SU-DHL-6 (cell line): Measurements from ENCODE around the gene ROBO2.

Experiments
- H2AFZ ChIP-seq: fragments of 200-600 bp; sonication (generic); 2 replicates; pipeline ENCODE4 v1.6.1; 2014; ENCODE audit warnings: low read depth, mild to moderate bottlenecking, moderate library complexity, mixed read lengths, antibody characterized with exemption, low read length; ENCODE audit not compliant: severe bottlenecking
- H3F3A ChIP-seq: fragments of 200-600 bp; shearing (Covaris generic); 2 replicates; pipeline ENCODE4 v1.6.0; 2016; ENCODE audit warnings: antibody characterized with exemption, mild to moderate bottlenecking; ENCODE audit not compliant: insufficient read depth
- H3K27ac ChIP-seq: fragments of 200-600 bp; sonication (generic); 2 replicates; pipeline ENCODE4 v1.5.1; 2016; ENCODE audit warnings: low read depth, mild to moderate bottlenecking, low read length, moderate library complexity, mixed read lengths
- H3K27me3 ChIP-seq: fragments of 200-600 bp; sonication (generic), shearing (Covaris generic); 2 replicates; pipeline ENCODE4 v1.6.0; 2014; ENCODE audit warnings: mild to moderate bottlenecking, low read length
- H3K36me3 ChIP-seq: fragments of 200-600 bp; sonication (generic); 2 replicates; pipeline ENCODE4 v1.6.1; 2014; ENCODE audit warnings: mild to moderate bottlenecking, low read length, mixed read lengths
- H3K4me2 ChIP-seq: fragments of 300-600, 200-600 bp; shearing (Covaris generic), sonication (generic); 2 replicates; pipeline ENCODE4 v1.6.0; 2014; ENCODE audit warnings: low read length, low read depth, mild to moderate bottlenecking; ENCODE audit not compliant: poor library complexity, severe bottlenecking
- H3K4me3 ChIP-seq: fragments of 200-600 bp; sonication (generic); 2 replicates; pipeline ENCODE4 v1.5.1; 2014; ENCODE audit warnings: antibody characterized with exemption, low read length, mild to moderate bottlenecking, mixed read lengths; ENCODE audit not compliant: insufficient read depth, poor library complexity, severe bottlenecking
- H3K79me2 ChIP-seq: fragments of 200-600 bp; sonication (generic); 2 replicates; pipeline ENCODE4 v1.6.1; 2014; ENCODE audit warnings: mild to moderate bottlenecking, low read length, moderate library complexity; ENCODE audit not compliant: insufficient read depth
- H3K9ac ChIP-seq: fragments of 200-600 bp; sonication (generic); 2 replicates; pipeline ENCODE4 v1.7.0; 2014; ENCODE audit warnings: mild to moderate bottlenecking, low read length
- H3K9me2 ChIP-seq: fragments of 200-600 bp; sonication (generic); replicated peaks from 2 replicates; pipeline ENCODE4 v1.6.1; 2014; ENCODE audit warnings: low read length; ENCODE audit not compliant: insufficient read depth
- H3K9me3 ChIP-seq: fragments of 200-600 bp; sonication (generic); 2 replicates; pipeline ENCODE4 v1.6.1; 2014; ENCODE audit warnings: low read length, mixed read lengths; ENCODE audit not compliant: insufficient read depth
- H4K20me1 ChIP-seq: fragments of 200-600 bp; sonication (generic); 2 replicates; pipeline ENCODE4 v1.6.1; 2014; ENCODE audit warnings: low read depth, mild to moderate bottlenecking, antibody characterized with exemption, low read length, moderate library complexity, mixed read lengths
- EZH2phosphoT487 ChIP-seq: fragments of 200-600 bp; sonication (generic), shearing (Covaris generic); conservative IDR thresholded peaks from 2 replicates; pipeline ENCODE4 v1.6.1; 2018; ENCODE audit warnings: mild to moderate bottlenecking, antibody characterized with exemption, low read length, moderate library complexity, mixed read lengths
- TF ChIP-seq, protein P1 (sequence below): fragments of 200-600 bp; sonication (generic); IDR thresholded peaks from one replicate; pipeline ENCODE4 v1.5.1; 2017; ENCODE audit warnings: antibody characterized with exemption, mild to moderate bottlenecking, low read length, moderate library complexity; ENCODE audit not compliant: insufficient read depth, poor library complexity, severe bottlenecking

ROBO2 gene

GRCh38 chr3:77513542-77513941 is 473.6 kb downstream of the ROBO2 start:
- Histone ChIP-seq H3K36me3 (no peaks in the 10 kb centered on the region), H3K4me3 (no peak overlapping the region), H2AFZ (no peak overlapping the region), H4K20me1 (no peaks in the 10 kb centered on the region), H3K27me3 (no peaks in the 10 kb centered on the region), H3K27ac (no peak overlapping the region), H3K9me3 (no peaks in the 10 kb centered on the region), H3K4me2 (no peak overlapping the region), H3F3A (no peaks in the 10 kb centered on the region), H3K9ac (no peak overlapping the region), H3K79me2 (no peaks in the 10 kb centered on the region), H3K9me2 (no peaks in the 10 kb centered on the region)
- TF ChIP-seq, protein P1, sequence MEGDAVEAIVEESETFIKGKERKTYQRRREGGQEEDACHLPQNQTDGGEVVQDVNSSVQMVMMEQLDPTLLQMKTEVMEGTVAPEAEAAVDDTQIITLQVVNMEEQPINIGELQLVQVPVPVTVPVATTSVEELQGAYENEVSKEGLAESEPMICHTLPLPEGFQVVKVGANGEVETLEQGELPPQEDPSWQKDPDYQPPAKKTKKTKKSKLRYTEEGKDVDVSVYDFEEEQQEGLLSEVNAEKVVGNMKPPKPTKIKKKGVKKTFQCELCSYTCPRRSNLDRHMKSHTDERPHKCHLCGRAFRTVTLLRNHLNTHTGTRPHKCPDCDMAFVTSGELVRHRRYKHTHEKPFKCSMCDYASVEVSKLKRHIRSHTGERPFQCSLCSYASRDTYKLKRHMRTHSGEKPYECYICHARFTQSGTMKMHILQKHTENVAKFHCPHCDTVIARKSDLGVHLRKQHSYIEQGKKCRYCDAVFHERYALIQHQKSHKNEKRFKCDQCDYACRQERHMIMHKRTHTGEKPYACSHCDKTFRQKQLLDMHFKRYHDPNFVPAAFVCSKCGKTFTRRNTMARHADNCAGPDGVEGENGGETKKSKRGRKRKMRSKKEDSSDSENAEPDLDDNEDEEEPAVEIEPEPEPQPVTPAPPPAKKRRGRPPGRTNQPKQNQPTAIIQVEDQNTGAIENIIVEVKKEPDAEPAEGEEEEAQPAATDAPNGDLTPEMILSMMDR: no peak
- no peak for TF ChIP-seq EZH2phosphoT487

GRCh38 chr3:77514766-77515165 is 474.9 kb downstream of the ROBO2 start:
- H3K4me2 ChIP-seq: no peak overlapping the region
- no peaks in the 10 kb centered on the region for H3K9me3 ChIP-seq
- H4K20me1 ChIP-seq: no peaks in the 10 kb centered on the region
- H3K4me3 ChIP-seq: no peak overlapping the region
- H3K9ac ChIP-seq: no peak overlapping the region
- H3K36me3 ChIP-seq: no peaks in the 10 kb centered on the region
- H3K9me2 ChIP-seq: no peaks in the 10 kb centered on the region
- H3K27ac ChIP-seq: no peak overlapping the region
- H2AFZ ChIP-seq: no peak overlapping the region
- no peaks in the 10 kb centered on the region for H3K27me3 ChIP-seq
- H3F3A ChIP-seq: no peaks in the 10 kb centered on the region
- TF ChIP-seq, protein P1: no peak
- TF ChIP-seq EZH2phosphoT487: no peak
- H3K79me2 ChIP-seq: no peaks in the 10 kb centered on the region

DNA sequence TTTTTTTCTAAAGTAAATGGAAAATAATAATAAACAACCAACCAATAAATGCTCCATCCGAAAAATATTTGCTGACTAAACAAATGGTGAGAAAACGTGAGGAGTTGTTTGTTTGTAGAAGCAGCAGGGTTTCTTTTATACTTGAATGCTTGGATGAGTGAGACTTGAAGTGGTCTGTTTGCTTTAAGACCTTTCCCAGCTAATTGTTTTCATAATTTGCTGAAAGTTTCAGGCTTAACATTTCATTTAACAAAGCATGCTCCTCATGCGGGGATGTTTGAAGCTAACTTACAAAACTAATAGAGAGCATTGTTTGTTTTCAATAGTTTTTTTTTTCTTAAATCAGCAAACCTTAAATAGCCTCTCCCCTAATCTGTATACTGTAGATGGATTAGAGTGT is 484.6 kb downstream of the ROBO2 start:
- Histone ChIP-seq H3K9ac (no peak overlapping the region), H3K27ac (no peak overlapping the region), H2AFZ (no peak overlapping the region), H3K4me3 (no peak overlapping the region), H4K20me1 (no peaks in the 10 kb centered on the region), H3K9me2 (no peaks in the 10 kb centered on the region; the same call in 1 of the 2 replicates), H3F3A (no peaks in the 10 kb centered on the region), H3K36me3 (no peaks in the 10 kb centered on the region), H3K4me2 (no peak overlapping the region), H3K9me3 (no peaks in the 10 kb centered on the region), H3K79me2 (no peaks in the 10 kb centered on the region), H3K27me3 (no peaks in the 10 kb centered on the region)
- TF ChIP-seq, protein P1: no peak
- TF ChIP-seq EZH2phosphoT487: no peak
